IPS DF 6.9 (cell line): ENCODE results near the gene DAW1.

ENCODE experiments used
- DNase-seq: peaks from one replicate; pipeline ENCODE4 v3.0.0-alpha.2; 2013; ENCODE audit warnings: low read depth, low spot score
- H3K27ac ChIP-seq: one replicate; pipeline ENCODE4 v1.5.1; 2013; ENCODE audit warnings: low read length, control low read depth
- H3K27me3 ChIP-seq: 2 replicates; pipeline ENCODE4 v1.6.1; 2013; ENCODE audit warnings: mild to moderate bottlenecking, low read length; ENCODE audit not compliant: control insufficient read depth, insufficient read depth
- H3K36me3 ChIP-seq: 2 replicates; pipeline ENCODE4 v1.6.1; 2013; ENCODE audit warnings: low read length; ENCODE audit not compliant: control insufficient read depth, insufficient read depth
- H3K4me1 ChIP-seq: 2 replicates; pipeline ENCODE4 v1.6.1; 2013; ENCODE audit warnings: low read length; ENCODE audit not compliant: control insufficient read depth, insufficient read depth
- H3K4me3 ChIP-seq: 2 replicates; pipeline ENCODE4 v1.5.1; 2013; ENCODE audit warnings: mild to moderate bottlenecking, low read length
- H3K9me3 ChIP-seq: 2 replicates; pipeline ENCODE4 v1.6.1; 2013; ENCODE audit warnings: low read length, inconsistent platforms; ENCODE audit not compliant: control insufficient read depth, insufficient read depth
- WGBS: extraction: QIAGEN DNeasy Blood & Tissue Kit; methylation state at CpG from one replicate; pipeline ENCODE4 v1.1.7; 2013; ENCODE audit warnings: mixed read lengths, missing lambda C conversion rate; ENCODE audit not compliant: insufficient read length, insufficient coverage; 5-methylcytosine and 5-hydroxymethylcytosine counted together

DAW1 gene

GRCh38 chr2:227877421-227878310 lies 6.2 kb downstream of the DAW1 start:
- WGBS, result no CpG with 5 or more reads among the region's 9 CpGs
- Histone ChIP-seq H3K4me3 (no peak overlapping the region), H3K27me3 (no peaks in the 10 kb centered on the region), H3K9me3 (no peaks in the 10 kb centered on the region), H3K4me1 (no peaks in the 10 kb centered on the region), H3K36me3 (no peaks in the 10 kb centered on the region), H3K27ac (no peak overlapping the region)
- DNase-seq, result no peak

- no peak for DNase-seq
- WGBS, result no CpG with 5 or more reads among the region's 3 CpGs
- Histone ChIP-seq H3K9me3 (no peaks in the 10 kb centered on the region), H3K4me1 (no peaks in the 10 kb centered on the region), H3K27me3 (no peaks in the 10 kb centered on the region), H3K36me3 (no peaks in the 10 kb centered on the region), H3K27ac (no peak overlapping the region), H3K4me3 (no peak overlapping the region)
Observed at GRCh38 chr2:227880460-227880859, 9.0 kb downstream of the DAW1 start.

- Histone ChIP-seq H3K27ac (no peak overlapping the region), H3K36me3 (no peaks in the 10 kb centered on the region), H3K9me3 (no peaks in the 10 kb centered on the region), H3K27me3 (no peaks in the 10 kb centered on the region), H3K4me1 (no peaks in the 10 kb centered on the region), H3K4me3 (no peak overlapping the region)
- DNase-seq, result no peak
- no CpG with 5 or more reads among the region's 4 CpGs for WGBS
Observed at GRCh38 chr2:227881866-227882517, 10.6 kb downstream of the DAW1 start.

- Histone ChIP-seq H3K9me3 (no peaks in the 10 kb centered on the region), H3K36me3 (no peaks in the 10 kb centered on the region), H3K4me1 (no peaks in the 10 kb centered on the region), H3K27ac (no peak overlapping the region), H3K4me3 (no peak overlapping the region), H3K27me3 (no peaks in the 10 kb centered on the region)
- DNase-seq, result peak; percentile 73
- no CpG with 5 or more reads among the region's 6 CpGs for WGBS
Observed at GRCh38 chr2:227884511-227884947, 13.1 kb downstream of the DAW1 start.

GRCh38 chr2:227886149-227886548 lies 14.7 kb downstream of the DAW1 start:
- Histone ChIP-seq H3K4me3 (no peak overlapping the region), H3K36me3 (no peaks in the 10 kb centered on the region), H3K9me3 (no peaks in the 10 kb centered on the region), H3K27ac (no peak overlapping the region), H3K27me3 (no peaks in the 10 kb centered on the region), H3K4me1 (no peaks in the 10 kb centered on the region)
- DNase-seq, result no peak
- WGBS, result no CpG with 5 or more reads among the region's 4 CpGs

GRCh38 chr2:227888289-227888688 lies 16.9 kb downstream of the DAW1 start:
- WGBS, result no CpG with 5 or more reads among the region's 5 CpGs
- no peaks in the 10 kb centered on the region for H3K27me3 ChIP-seq
- no peak overlapping the region for H3K4me3 ChIP-seq
- no peak for DNase-seq
- H3K9me3 ChIP-seq, result no peaks in the 10 kb centered on the region
- H3K36me3 ChIP-seq, result no peaks in the 10 kb centered on the region
- no peaks in the 10 kb centered on the region for H3K4me1 ChIP-seq
- H3K27ac ChIP-seq, result no peak overlapping the region

GRCh38 chr2:227889336-227889735 lies 17.9 kb downstream of the DAW1 start:
- Histone ChIP-seq H3K27me3 (no peaks in the 10 kb centered on the region), H3K4me1 (no peaks in the 10 kb centered on the region), H3K4me3 (no peak overlapping the region), H3K9me3 (no peaks in the 10 kb centered on the region), H3K27ac (no peak overlapping the region), H3K36me3 (no peaks in the 10 kb centered on the region)
- DNase-seq, result no peak
- WGBS, result no CpG with 5 or more reads among the region's 5 CpGs

- no peaks in the 10 kb centered on the region for H3K9me3 ChIP-seq
- H3K4me3 ChIP-seq, result no peak overlapping the region
- no peaks in the 10 kb centered on the region for H3K4me1 ChIP-seq
- WGBS, result no CpG with 5 or more reads among the region's 2 CpGs
- no peak overlapping the region for H3K27ac ChIP-seq
- DNase-seq, result no peak
- H3K36me3 ChIP-seq, result no peaks in the 10 kb centered on the region
- no peaks in the 10 kb centered on the region for H3K27me3 ChIP-seq
Observed at GRCh38 chr2:227890495-227891079, 19.2 kb downstream of the DAW1 start.

- Histone ChIP-seq H3K36me3 (no peaks in the 10 kb centered on the region), H3K4me3 (no peak overlapping the region), H3K4me1 (no peaks in the 10 kb centered on the region), H3K27me3 (no peaks in the 10 kb centered on the region), H3K27ac (no peak overlapping the region), H3K9me3 (no peaks in the 10 kb centered on the region)
- no CpG with 5 or more reads among the region's 2 CpGs for WGBS
- no peak for DNase-seq
Observed at GRCh38 chr2:227891673-227892072, 20.2 kb downstream of the DAW1 start.

- Histone ChIP-seq H3K36me3 (no peaks in the 10 kb centered on the region), H3K4me1 (no peaks in the 10 kb centered on the region), H3K27ac (no peak overlapping the region), H3K9me3 (no peaks in the 10 kb centered on the region), H3K27me3 (no peaks in the 10 kb centered on the region), H3K4me3 (no peak overlapping the region)
- no peak for DNase-seq
- no CpG with 5 or more reads among the region's 2 CpGs for WGBS
Observed at GRCh38 chr2:227903381-227903780, 31.9 kb downstream of the DAW1 start.
